Loucy (cell line): ENCODE data around the gene TBRG1.

Source experiments
- EZH2phosphoT487 ChIP-seq: fragments of 200-600 bp; IDR thresholded peaks from 2 replicates; pipeline ENCODE4 v1.6.1; 2018; ENCODE audit warnings: antibody characterized with exemption, mild to moderate bottlenecking, moderate library complexity, borderline replicate concordance
- TF ChIP-seq, protein P1 (sequence below): fragments of 200-600 bp; sonication (generic); conservative IDR thresholded peaks from 2 replicates; pipeline ENCODE4 v1.5.1; 2014; ENCODE audit warnings: mild to moderate bottlenecking, antibody characterized with exemption, low read length

DNA sequence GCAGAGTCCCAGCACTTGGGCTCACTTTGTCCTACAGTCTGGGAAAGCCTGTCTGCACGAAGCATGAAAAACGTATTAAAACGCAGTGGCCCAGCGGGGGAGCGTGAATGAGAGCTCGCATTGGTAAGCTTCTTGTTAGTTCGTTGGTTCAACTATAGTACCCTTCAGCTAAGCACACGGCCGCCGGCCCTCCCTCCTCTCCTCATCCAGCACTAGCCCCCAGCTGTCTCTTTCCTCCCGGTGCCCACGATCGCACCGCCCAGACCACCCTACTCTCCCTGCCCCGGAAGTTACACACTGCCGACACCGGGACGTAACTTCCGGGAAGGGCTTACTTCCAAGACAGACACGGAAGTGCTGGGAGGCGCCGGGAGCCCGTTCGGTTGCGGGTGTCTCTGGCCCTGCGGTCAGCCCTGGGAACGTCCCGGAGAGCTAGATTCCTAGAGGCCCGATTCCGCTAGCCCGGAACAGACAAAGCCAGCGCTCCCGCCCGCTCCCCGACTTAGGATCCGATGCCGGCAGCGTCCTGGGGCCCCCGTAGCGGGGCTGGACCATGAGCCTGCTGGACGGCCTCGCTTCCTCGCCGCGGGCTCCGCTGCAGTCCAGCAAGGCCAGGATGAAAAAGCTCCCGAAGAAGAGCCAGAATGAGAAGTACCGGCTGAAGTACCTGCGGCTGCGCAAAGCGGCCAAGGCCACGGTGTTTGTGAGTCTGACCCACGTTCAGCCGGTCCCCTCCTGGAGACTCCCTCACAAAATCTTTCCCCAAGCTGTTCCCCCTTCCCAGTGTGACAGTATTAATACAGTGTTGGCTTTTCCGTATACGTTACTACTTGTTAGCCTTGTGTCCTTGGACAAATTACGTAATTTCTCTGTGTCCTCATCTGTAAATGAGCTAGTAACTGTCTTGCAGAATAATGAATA, at the start of gene TBRG1:
- TF ChIP-seq, protein P1, sequence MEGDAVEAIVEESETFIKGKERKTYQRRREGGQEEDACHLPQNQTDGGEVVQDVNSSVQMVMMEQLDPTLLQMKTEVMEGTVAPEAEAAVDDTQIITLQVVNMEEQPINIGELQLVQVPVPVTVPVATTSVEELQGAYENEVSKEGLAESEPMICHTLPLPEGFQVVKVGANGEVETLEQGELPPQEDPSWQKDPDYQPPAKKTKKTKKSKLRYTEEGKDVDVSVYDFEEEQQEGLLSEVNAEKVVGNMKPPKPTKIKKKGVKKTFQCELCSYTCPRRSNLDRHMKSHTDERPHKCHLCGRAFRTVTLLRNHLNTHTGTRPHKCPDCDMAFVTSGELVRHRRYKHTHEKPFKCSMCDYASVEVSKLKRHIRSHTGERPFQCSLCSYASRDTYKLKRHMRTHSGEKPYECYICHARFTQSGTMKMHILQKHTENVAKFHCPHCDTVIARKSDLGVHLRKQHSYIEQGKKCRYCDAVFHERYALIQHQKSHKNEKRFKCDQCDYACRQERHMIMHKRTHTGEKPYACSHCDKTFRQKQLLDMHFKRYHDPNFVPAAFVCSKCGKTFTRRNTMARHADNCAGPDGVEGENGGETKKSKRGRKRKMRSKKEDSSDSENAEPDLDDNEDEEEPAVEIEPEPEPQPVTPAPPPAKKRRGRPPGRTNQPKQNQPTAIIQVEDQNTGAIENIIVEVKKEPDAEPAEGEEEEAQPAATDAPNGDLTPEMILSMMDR, result no peak
- no peak for TF ChIP-seq EZH2phosphoT487
